ENCODE measurements around the gene CTDP1. TPM values are rescaled to one million over a fixed set of nuclear protein-coding genes. Genes with fewer than 3 reads are reported as not detected.
"Not testable (repeated sequence)": the region's sequence is repeated elsewhere in the genome, so short reads cannot be mapped to it uniquely, and the experiment has no call there.

Gene CTDP1
- total and polyA plus RNA-seq, 9 donors, result 7.4 to 10.7 (median 9.7) TPM

DNA sequence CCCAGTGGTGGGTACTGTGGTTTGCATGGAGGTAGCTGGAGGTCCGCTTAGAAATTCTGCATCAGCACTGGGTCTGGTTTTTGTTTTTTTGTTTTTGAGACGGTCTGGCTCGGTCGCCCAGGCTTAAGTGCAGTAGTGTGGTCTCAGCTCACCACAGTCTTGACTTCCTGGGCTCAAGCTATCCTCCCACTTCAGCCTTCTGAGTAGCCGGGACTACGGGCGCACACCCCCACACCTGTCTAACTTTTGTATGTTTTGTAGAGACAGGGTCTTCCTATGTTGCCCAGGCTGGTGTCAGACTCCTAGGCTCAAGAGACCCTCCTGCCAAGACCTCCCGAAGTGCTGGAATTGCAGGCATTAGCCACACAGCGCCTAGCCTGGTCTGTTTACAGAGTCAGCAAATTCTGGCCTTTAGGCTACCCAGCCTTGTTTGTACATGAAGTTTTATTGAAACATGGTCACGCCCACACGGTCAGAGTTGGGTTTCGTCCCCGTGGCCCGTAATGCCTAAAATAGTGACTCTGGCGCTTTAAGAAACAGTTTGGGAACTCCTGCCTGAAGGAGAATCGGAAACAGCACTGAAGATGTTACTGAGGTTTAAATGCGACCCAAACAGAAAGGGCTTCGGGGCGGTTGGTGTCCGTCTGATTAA lies 32.7 kb downstream of the CTDP1 start:
- H3K4me3 ChIP-seq (ENCODE audit: low read length), result no peak overlapping the region
- no peaks in the 10 kb centered on the region for H3K4me1 ChIP-seq (ENCODE audit: control insufficient read depth, insufficient read depth, low read length)
- no peaks in the 10 kb centered on the region for H3K27me3 ChIP-seq (ENCODE audit: control insufficient read depth, insufficient read depth, low read length)
- no peak overlapping the region for H3K27ac ChIP-seq (ENCODE audit: low read length)
- peaks cover 45% of the 10 kb centered on the region for H3K36me3 ChIP-seq (ENCODE audit: control insufficient read depth, insufficient read depth, low read length)
- H3K9me3 ChIP-seq (replicated peaks; ENCODE audit: control insufficient read depth, low read depth, low read length), result no peaks in the 10 kb centered on the region
- 59% methylated on average over 9 of the region's 20 CpGs for WGBS (ENCODE audit: insufficient coverage)
- DNase-seq, result no peak

DNA sequence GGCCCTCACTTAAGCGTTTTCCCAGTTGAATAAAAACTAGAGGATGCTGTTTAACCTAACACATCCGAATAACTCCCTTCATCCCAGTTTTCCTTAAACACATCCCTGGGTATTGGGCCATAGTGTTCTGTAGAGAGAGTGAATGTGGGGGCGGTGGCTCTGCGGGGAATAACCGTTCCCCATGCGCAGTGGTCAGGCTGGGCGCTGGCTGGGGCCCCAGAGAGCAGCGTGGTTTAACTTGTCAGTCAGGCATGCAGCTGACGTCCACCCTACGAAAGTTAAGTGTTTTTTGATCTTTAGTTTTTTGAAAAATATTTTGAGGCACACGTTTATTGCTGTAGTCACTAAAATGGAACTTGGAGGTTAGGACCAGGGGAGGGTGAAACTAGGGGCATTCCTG lies 33.7 kb downstream of the CTDP1 start:
- H3K36me3 ChIP-seq (ENCODE audit: control insufficient read depth, insufficient read depth, low read length), result peaks cover 50% of the 10 kb centered on the region

DNA sequence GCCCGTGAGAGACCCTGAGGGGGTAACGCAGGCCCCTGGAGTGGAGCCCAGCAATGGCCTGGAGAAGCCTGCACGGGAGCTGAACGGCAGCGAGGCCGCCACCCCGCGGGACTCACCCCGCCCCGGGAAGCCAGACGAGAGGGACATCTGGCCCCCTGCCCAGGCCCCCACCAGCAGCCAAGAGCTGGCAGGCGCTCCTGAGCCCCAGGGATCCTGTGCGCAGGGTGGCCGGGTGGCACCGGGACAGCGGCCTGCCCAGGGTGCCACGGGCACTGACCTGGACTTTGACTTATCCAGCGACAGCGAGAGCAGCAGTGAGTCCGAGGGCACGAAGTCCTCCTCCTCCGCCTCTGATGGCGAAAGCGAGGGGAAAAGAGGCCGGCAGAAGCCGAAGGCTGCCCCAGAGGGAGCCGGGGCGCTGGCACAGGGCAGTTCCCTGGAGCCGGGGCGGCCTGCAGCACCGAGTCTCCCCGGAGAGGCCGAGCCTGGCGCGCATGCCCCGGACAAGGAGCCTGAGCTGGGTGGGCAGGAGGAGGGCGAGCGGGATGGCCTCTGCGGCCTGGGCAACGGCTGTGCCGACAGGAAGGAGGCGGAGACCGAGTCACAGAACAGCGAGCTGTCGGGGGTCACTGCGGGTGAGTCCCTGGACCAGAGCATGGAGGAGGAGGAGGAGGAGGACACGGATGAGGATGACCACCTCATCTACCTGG lies 35.1 kb downstream of the CTDP1 start:
- WGBS (ENCODE audit: insufficient coverage), result 90% methylated on average over 40 of the region's 47 CpGs
- DNase-seq, result no peak
- H3K4me3 ChIP-seq (ENCODE audit: low read length), result no peak overlapping the region
- H3K4me1 ChIP-seq (ENCODE audit: control insufficient read depth, insufficient read depth, low read length), result no peaks in the 10 kb centered on the region
- H3K36me3 ChIP-seq (ENCODE audit: control insufficient read depth, insufficient read depth, low read length), result peaks cover 61% of the 10 kb centered on the region
- H3K9me3 ChIP-seq (replicated peaks; ENCODE audit: control insufficient read depth, low read depth, low read length), result no peaks in the 10 kb centered on the region
- H3K27me3 ChIP-seq (ENCODE audit: control insufficient read depth, insufficient read depth, low read length), result no peaks in the 10 kb centered on the region
- H3K27ac ChIP-seq (ENCODE audit: low read length), result no peak overlapping the region

More for the DNA sequence above, 33.7 kb downstream of the CTDP1 start:
- no peak overlapping the region for H3K27ac ChIP-seq (ENCODE audit: low read length)
- 95% methylated on average over 9 of the region's 11 CpGs for WGBS (ENCODE audit: insufficient coverage)
- H3K27me3 ChIP-seq (ENCODE audit: control insufficient read depth, insufficient read depth, low read length), result no peaks in the 10 kb centered on the region
- no peak for DNase-seq
- H3K4me3 ChIP-seq (ENCODE audit: low read length), result no peak overlapping the region
- H3K4me1 ChIP-seq (ENCODE audit: control insufficient read depth, insufficient read depth, low read length), result no peaks in the 10 kb centered on the region
- no peaks in the 10 kb centered on the region for H3K9me3 ChIP-seq (replicated peaks; ENCODE audit: control insufficient read depth, low read depth, low read length)

DNA sequence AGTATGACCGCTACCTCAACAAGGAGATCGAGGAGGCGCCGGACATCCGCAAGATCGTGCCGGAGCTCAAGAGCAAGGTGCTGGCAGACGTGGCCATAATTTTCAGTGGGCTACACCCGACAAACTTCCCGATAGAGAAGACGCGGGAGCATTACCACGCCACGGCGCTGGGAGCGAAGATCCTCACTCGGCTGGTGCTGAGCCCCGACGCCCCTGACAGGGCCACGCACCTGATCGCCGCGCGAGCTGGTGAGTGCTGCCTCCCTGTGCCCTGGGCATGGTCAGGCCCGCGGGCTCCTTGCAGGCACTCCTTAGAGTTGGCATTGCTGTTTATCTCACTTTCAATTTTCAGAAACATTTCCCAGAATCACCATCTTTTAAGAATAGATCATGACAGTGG lies 35.7 kb downstream of the CTDP1 start:
- 97% methylated on average over 24 of the region's 26 CpGs for WGBS (ENCODE audit: insufficient coverage)
- Histone ChIP-seq H3K27me3 (ENCODE audit: control insufficient read depth, insufficient read depth, low read length) (no peaks in the 10 kb centered on the region), H3K4me1 (ENCODE audit: control insufficient read depth, insufficient read depth, low read length) (no peaks in the 10 kb centered on the region), H3K9me3 (replicated peaks; ENCODE audit: control insufficient read depth, low read depth, low read length) (no peaks in the 10 kb centered on the region), H3K36me3 (ENCODE audit: control insufficient read depth, insufficient read depth, low read length) (peaks cover 61% of the 10 kb centered on the region), H3K4me3 (ENCODE audit: low read length) (no peak overlapping the region), H3K27ac (ENCODE audit: low read length) (no peak overlapping the region)
- no peak for DNase-seq

DNA sequence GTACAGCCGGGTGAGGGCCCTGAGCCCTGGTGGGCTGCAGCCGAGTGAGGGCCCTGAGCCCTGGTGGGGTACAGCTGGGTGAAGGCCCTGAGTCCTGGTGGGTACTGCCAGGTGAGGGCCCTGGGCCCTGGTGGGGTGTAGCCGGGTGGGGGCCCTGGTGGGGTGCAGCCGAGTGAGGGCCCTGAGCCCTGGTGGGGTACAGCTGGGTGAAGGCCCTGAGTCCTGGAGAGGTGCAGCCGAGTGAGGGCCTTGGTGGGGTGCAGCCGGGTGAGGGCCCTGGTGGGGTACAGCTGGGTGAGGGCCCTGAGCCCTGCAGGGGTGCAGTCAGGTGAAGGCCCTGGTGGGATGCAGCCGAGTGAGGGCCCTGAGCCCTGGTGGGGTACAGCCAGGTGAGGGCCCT lies 37.5 kb downstream of the CTDP1 start:
- Histone ChIP-seq H3K9me3 (replicated peaks; ENCODE audit: control insufficient read depth, low read depth, low read length) (no peaks in the 10 kb centered on the region), H3K4me3 (ENCODE audit: low read length) (no peak overlapping the region), H3K36me3 (ENCODE audit: control insufficient read depth, insufficient read depth, low read length) (peaks cover 69% of the 10 kb centered on the region), H3K4me1 (ENCODE audit: control insufficient read depth, insufficient read depth, low read length) (no peaks in the 10 kb centered on the region), H3K27ac (ENCODE audit: low read length) (no peak overlapping the region), H3K27me3 (ENCODE audit: control insufficient read depth, insufficient read depth, low read length) (no peaks in the 10 kb centered on the region)
- WGBS (ENCODE audit: insufficient coverage), result 94% methylated on average over 7 of the region's 7 CpGs
- DNase-seq, result no peak

DNA sequence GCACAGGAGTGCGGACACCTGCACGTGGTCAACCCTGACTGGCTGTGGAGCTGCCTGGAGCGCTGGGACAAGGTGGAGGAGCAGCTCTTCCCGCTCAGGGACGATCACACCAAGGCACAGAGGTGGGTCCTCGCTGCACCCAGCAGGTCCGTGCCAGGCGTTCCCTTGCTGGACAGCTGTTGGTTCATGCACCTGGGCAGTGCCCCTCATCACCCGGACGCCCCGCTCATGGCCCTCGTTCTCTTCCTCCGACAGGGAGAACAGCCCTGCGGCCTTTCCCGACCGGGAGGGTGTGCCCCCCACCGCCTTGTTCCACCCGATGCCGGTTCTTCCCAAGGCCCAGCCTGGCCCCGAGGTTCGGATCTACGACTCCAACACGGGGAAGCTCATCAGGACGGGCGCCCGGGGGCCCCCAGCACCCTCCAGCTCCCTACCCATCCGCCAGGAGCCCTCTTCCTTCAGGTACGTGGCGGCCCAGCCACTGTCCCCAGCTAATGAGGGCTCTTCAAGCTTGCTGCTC lies 38.0 kb downstream of the CTDP1 start:
- 96% methylated on average over 29 of the region's 29 CpGs for whole genome bisulfite sequencing (ENCODE audit: insufficient coverage)
- Histone ChIP-seq H3K4me3 (ENCODE audit: low read length) (no peak overlapping the region), H3K27me3 (ENCODE audit: control insufficient read depth, insufficient read depth, low read length) (no peaks in the 10 kb centered on the region), H3K36me3 (ENCODE audit: control insufficient read depth, insufficient read depth, low read length) (peaks cover 66% of the 10 kb centered on the region), H3K9me3 (replicated peaks; ENCODE audit: control insufficient read depth, low read depth, low read length) (no peaks in the 10 kb centered on the region), H3K27ac (ENCODE audit: low read length) (no peak overlapping the region), H3K4me1 (ENCODE audit: control insufficient read depth, insufficient read depth, low read length) (no peaks in the 10 kb centered on the region)
- no peak for DNase-seq

DNA sequence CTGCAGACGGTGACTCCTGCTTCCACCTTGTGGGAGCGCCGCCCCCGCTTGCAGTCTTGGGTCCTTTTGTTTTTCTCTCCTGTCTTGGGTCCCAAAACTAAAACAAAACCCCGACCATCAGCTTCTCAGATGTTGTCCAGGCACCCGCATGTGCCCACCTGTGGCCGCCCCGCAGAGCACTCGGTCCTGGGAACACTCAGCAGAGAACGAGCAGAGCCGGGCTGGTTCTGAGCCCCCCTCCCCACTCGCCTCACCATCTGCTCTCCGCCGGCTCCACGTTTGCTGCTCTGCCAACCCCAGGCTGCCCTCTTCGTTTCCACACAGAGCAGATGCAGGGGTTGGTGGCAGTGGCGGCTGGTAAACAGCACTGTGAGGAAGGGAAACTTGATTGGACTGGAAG lies 38.5 kb downstream of the CTDP1 start:
- Histone ChIP-seq H3K36me3 (ENCODE audit: control insufficient read depth, insufficient read depth, low read length) (peaks cover 65% of the 10 kb centered on the region), H3K27ac (ENCODE audit: low read length) (no peak overlapping the region), H3K27me3 (ENCODE audit: control insufficient read depth, insufficient read depth, low read length) (no peaks in the 10 kb centered on the region), H3K4me3 (ENCODE audit: low read length) (no peak overlapping the region), H3K4me1 (ENCODE audit: control insufficient read depth, insufficient read depth, low read length) (no peaks in the 10 kb centered on the region), H3K9me3 (replicated peaks; ENCODE audit: control insufficient read depth, low read depth, low read length) (no peaks in the 10 kb centered on the region)
- no peak for DNase-seq
- 96% methylated on average over 13 of the region's 17 CpGs for WGBS (ENCODE audit: insufficient coverage)

DNA sequence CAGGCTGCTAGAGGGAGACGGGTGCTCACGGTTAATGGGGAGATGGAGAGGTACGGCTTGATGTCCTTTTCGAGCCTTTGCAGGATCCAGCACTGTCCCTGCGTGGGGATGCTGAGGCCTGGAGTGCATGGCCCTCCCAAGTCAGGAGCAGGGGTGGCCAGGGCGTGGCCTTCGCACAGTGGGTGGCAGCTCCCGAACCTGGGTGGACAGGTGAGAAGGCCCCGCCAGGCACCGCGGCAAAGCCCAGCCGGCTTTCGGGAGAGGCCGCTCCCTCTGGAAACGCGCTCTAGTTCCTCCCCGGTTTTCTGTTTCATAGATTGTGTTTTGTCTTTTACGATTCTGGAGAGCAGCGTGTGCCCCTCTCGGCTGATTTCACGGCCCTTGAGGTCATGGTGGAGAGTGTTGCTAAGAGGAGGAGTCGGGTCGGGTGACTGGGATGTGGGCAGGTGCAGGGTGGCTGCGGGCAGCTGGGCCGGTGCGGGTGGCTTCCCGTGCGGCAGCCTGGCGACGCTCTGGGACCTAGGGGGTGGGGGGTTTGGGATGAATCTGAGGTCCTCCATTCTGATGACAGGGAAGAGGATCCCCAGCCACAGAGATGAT lies 39.4 kb downstream of the CTDP1 start:
- Histone ChIP-seq H3K36me3 (ENCODE audit: control insufficient read depth, insufficient read depth, low read length) (peaks cover 68% of the 10 kb centered on the region), H3K4me1 (ENCODE audit: control insufficient read depth, insufficient read depth, low read length) (no peaks in the 10 kb centered on the region), H3K27ac (ENCODE audit: low read length) (no peak overlapping the region), H3K9me3 (replicated peaks; ENCODE audit: control insufficient read depth, low read depth, low read length) (no peaks in the 10 kb centered on the region), H3K27me3 (ENCODE audit: control insufficient read depth, insufficient read depth, low read length) (no peaks in the 10 kb centered on the region), H3K4me3 (ENCODE audit: low read length) (no peak overlapping the region)
- DNase-seq, result no peak
- 92% methylated on average over 26 of the region's 30 CpGs for WGBS (ENCODE audit: insufficient coverage)

DNA sequence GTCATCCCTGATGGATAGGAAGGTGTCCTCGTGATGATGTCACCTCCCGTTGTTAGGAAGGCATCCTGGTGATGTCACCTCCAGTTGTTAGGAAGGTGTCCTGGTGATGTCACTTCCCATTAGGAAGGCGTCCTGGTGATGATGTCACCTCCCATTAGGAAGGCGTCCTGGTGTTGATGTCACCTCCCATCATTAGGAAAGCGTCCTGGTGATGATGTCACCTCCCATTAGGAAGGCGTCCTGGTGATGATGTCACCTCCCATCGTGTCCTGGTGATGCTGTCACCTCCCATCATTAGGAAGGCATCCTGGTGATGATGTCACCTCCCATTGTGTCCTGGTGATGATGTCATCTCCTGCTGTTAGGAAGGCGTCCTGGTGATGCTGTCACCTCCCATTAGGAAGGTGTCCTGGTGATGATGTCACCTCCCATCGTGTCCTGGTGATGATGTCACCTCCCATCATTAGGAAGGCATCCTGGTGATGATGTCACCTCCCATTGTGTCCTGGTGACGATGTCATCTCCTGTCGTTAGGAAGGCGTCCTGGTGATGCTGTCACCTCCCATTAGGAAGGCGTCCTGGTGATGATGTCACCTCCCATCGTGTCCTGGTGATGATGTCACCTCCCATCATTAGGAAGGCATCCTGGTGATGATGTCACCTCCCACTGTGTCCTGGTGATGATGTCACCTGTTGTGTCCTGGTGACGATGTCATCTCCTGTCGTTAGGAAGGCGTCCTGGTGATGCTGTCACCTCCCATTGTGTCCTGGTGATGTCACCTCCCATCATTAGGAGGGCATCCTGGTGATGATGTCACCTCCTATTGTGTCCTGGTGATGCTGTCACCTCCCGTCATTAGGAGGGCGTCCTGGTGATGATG lies 40.1 kb downstream of the CTDP1 start:
- H3K9me3 ChIP-seq (replicated peaks; ENCODE audit: control insufficient read depth, low read depth, low read length); H3K4me3 ChIP-seq (ENCODE audit: low read length); H3K27ac ChIP-seq (ENCODE audit: low read length); DNase-seq; H3K27me3 ChIP-seq (ENCODE audit: control insufficient read depth, insufficient read depth, low read length); H3K4me1 ChIP-seq (ENCODE audit: control insufficient read depth, insufficient read depth, low read length): not testable (repeated sequence)
- 94% methylated on average over 11 of the region's 19 CpGs for WGBS (ENCODE audit: insufficient coverage)
- peaks cover 65% of the 10 kb centered on the region for H3K36me3 ChIP-seq (ENCODE audit: control insufficient read depth, insufficient read depth, low read length)

DNA sequence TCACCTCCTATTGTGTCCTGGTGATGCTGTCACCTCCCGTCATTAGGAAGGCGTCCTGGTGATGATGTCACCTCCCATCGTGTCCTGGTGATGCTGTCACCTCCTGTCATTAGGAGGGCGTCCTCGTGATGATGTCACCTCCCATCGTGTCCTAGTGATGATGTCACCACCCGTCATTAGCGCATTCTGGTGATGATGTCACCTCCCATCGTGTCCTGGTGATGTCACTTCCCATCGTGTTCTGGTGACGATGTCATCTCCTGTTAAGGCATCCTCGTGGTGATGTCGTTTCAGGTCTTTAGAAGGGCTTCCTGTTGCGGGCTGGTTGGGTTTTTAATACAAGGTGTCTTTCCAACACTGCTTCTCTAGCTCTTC lies 40.7 kb downstream of the CTDP1 start:
- Histone ChIP-seq H3K4me1 (ENCODE audit: control insufficient read depth, insufficient read depth, low read length) (no peaks in the 10 kb centered on the region), H3K4me3 (ENCODE audit: low read length) (no peak overlapping the region), H3K27me3 (ENCODE audit: control insufficient read depth, insufficient read depth, low read length) (no peaks in the 10 kb centered on the region), H3K36me3 (ENCODE audit: control insufficient read depth, insufficient read depth, low read length) (peaks cover 64% of the 10 kb centered on the region), H3K27ac (ENCODE audit: low read length) (no peak overlapping the region), H3K9me3 (replicated peaks; ENCODE audit: control insufficient read depth, low read depth, low read length) (no peaks in the 10 kb centered on the region)
- no peak for DNase-seq
- 95% methylated on average over 13 of the region's 14 CpGs for WGBS (ENCODE audit: insufficient coverage)
